ENCODE results near the gene ZNF782. TPM values are rescaled to one million over a fixed set of nuclear protein-coding genes. Genes with fewer than 3 reads are reported as not detected.

Gene ZNF782
- total RNA-seq, 1 experiment from 2014 or later, result 11.5 TPM

GRCh38 chr9:96859461-96860198 lies 5.3 kb upstream of the ZNF782 start:
- peak overlapping the region; percentile 45 for H3K27ac ChIP-seq
- TF ChIP-seq, protein P1, sequence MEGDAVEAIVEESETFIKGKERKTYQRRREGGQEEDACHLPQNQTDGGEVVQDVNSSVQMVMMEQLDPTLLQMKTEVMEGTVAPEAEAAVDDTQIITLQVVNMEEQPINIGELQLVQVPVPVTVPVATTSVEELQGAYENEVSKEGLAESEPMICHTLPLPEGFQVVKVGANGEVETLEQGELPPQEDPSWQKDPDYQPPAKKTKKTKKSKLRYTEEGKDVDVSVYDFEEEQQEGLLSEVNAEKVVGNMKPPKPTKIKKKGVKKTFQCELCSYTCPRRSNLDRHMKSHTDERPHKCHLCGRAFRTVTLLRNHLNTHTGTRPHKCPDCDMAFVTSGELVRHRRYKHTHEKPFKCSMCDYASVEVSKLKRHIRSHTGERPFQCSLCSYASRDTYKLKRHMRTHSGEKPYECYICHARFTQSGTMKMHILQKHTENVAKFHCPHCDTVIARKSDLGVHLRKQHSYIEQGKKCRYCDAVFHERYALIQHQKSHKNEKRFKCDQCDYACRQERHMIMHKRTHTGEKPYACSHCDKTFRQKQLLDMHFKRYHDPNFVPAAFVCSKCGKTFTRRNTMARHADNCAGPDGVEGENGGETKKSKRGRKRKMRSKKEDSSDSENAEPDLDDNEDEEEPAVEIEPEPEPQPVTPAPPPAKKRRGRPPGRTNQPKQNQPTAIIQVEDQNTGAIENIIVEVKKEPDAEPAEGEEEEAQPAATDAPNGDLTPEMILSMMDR (conservative IDR thresholded peaks at IDR 0.05), result no peak
- no peak for TF ChIP-seq EZH2 (IDR thresholded peaks at IDR 0.05; ENCODE audit: low read depth)
- CTCF ChIA-PET, result interaction anchor here (0.5 to 2.1 kb wide), 3 partner anchors 16 to 409 kb away, joined by 4 to 6 read pairs (median 4); no protein-coding TSS in a partner anchor

GRCh38 chr9:96858670-96859069 lies 4.4 kb upstream of the ZNF782 start:
- no peak overlapping the region for H3K4me3 ChIP-seq
- H3F3A ChIP-seq (ENCODE audit: insufficient read depth, low read depth), result peaks cover 20% of the 10 kb centered on the region; the same call in 1 of the 2 replicates
- no TSS peak for BruUV-seq (replicated peaks)
- H3K36me3 ChIP-seq (ENCODE audit: low read depth), result no peaks in the 10 kb centered on the region
- no peak overlapping the region for H2AFZ ChIP-seq
- no peaks in the 10 kb centered on the region for H4K20me1 ChIP-seq (ENCODE audit: insufficient read depth)
- peak overlapping the region; percentile 67 for H3K4me2 ChIP-seq
- TF ChIP-seq, protein P1 (conservative IDR thresholded peaks at IDR 0.05), result no peak
- no peak for TF ChIP-seq EZH2 (IDR thresholded peaks at IDR 0.05; ENCODE audit: low read depth)
- H3K9me3 ChIP-seq (ENCODE audit: insufficient read depth, low read depth), result no peaks in the 10 kb centered on the region
- H3K9me2 ChIP-seq (ENCODE audit: insufficient read depth), result no peaks in the 10 kb centered on the region
- peak overlapping the region; percentile 76 for H3K27ac ChIP-seq
- ChIA-PET POLR2A (ENCODE audit: unreplicated experiment) (interaction anchor here (0.6 to 1.2 kb wide), 3 partner anchors 16 to 379 kb away, joined by 3 to 6 read pairs (median 4); no protein-coding TSS in a partner anchor), CTCF (interaction anchor here (2.1 to 2.7 kb wide), 2 partner anchors 17 to 26 kb away, joined by 6 to 25 read pairs; no protein-coding TSS in a partner anchor)
- DNase-seq, result no peak
- intact Hi-C loops (cut with micrococcal nuclease; ENCODE audit: unreplicated experiment), result loop anchor here (1.0 to 10.0 kb wide), 8 partner anchors 17 to 759 kb away; partner anchors contain the start of gene TDRD7
- H3K27me3 ChIP-seq (ENCODE audit: insufficient read depth, low read depth), result no peaks in the 10 kb centered on the region
- H3K79me2 ChIP-seq (ENCODE audit: low read depth), result 0 out of 2 replicates have a peak, but pooled peaks cover 2% of the 10 kb centered on the region
- peaks cover 39% of the 10 kb centered on the region for H3K4me1 ChIP-seq (replicated peaks; ENCODE audit: insufficient read depth)

More at GRCh38 chr9:96859461-96860198, 5.3 kb upstream of the ZNF782 start:
- H3K4me2 ChIP-seq, result peak overlapping the region; percentile 67
- H3K36me3 ChIP-seq (ENCODE audit: low read depth), result no peaks in the 10 kb centered on the region
- intact Hi-C loops (cut with micrococcal nuclease; ENCODE audit: unreplicated experiment), result loop anchor here (5.0 to 10.0 kb wide), 5 partner anchors 73 to 758 kb away; partner anchors contain the start of gene TDRD7
- no peak overlapping the region for H3K4me3 ChIP-seq
- POLR2A ChIA-PET (ENCODE audit: unreplicated experiment), result interaction anchor here (0.5 to 1.1 kb wide), 6 partner anchors 11 to 615 kb away, joined by 3 to 9 read pairs (median 4); no protein-coding TSS in a partner anchor
- H3F3A ChIP-seq (ENCODE audit: insufficient read depth, low read depth), result peaks cover 20% of the 10 kb centered on the region; the same call in 1 of the 2 replicates
- H4K20me1 ChIP-seq (ENCODE audit: insufficient read depth), result no peaks in the 10 kb centered on the region
- no peak overlapping the region for H2AFZ ChIP-seq
- peaks cover 39% of the 10 kb centered on the region for H3K4me1 ChIP-seq (replicated peaks; ENCODE audit: insufficient read depth)
- no peaks in the 10 kb centered on the region for H3K27me3 ChIP-seq (ENCODE audit: insufficient read depth, low read depth)
- H3K79me2 ChIP-seq (ENCODE audit: low read depth), result no peaks in the 10 kb centered on the region
- DNase-seq, result peak; percentile 77 to 88
- H3K9me3 ChIP-seq (ENCODE audit: insufficient read depth, low read depth), result no peaks in the 10 kb centered on the region
- BruUV-seq (replicated peaks), result TSS peak; percentile 90
- no peaks in the 10 kb centered on the region for H3K9me2 ChIP-seq (ENCODE audit: insufficient read depth)

- H3K4me3 ChIP-seq, result no peak overlapping the region
- H3K9me2 ChIP-seq (ENCODE audit: insufficient read depth), result no peaks in the 10 kb centered on the region
- DNase-seq, result peak; percentile 83 to 96
- ChIA-PET CTCF (interaction anchor here (0.8 to 2.7 kb wide), 5 partner anchors 11 to 363 kb away, joined by 3 to 25 read pairs (median 6); no protein-coding TSS in a partner anchor), POLR2A (ENCODE audit: unreplicated experiment) (interaction anchor here (0.5 to 1.5 kb wide), 6 partner anchors 17 to 1348 kb away, joined by 3 to 6 read pairs (median 4); no protein-coding TSS in a partner anchor)
- no peaks in the 10 kb centered on the region for H3K36me3 ChIP-seq (ENCODE audit: low read depth)
- no peaks in the 10 kb centered on the region for H3K27me3 ChIP-seq (ENCODE audit: insufficient read depth, low read depth)
- TF ChIP-seq, protein P1 (conservative IDR thresholded peaks at IDR 0.05), result no peak
- no peak for TF ChIP-seq EZH2 (IDR thresholded peaks at IDR 0.05; ENCODE audit: low read depth)
- H3K4me1 ChIP-seq (replicated peaks; ENCODE audit: insufficient read depth), result peaks cover 45% of the 10 kb centered on the region
- H3K27ac ChIP-seq, result peak overlapping the region; percentile 76
- no peak overlapping the region for H2AFZ ChIP-seq
- intact Hi-C loops (cut with micrococcal nuclease; ENCODE audit: unreplicated experiment), result loop anchor here (1.0 to 10.0 kb wide), 8 partner anchors 17 to 759 kb away; partner anchors contain the start of gene TDRD7
- peaks cover 7% of the 10 kb centered on the region; the same call in 1 of the 2 replicates for H3K79me2 ChIP-seq (ENCODE audit: low read depth)
- H3F3A ChIP-seq (ENCODE audit: insufficient read depth, low read depth), result peaks cover 20% of the 10 kb centered on the region; the same call in 1 of the 2 replicates
- H3K9me3 ChIP-seq (ENCODE audit: insufficient read depth, low read depth), result no peaks in the 10 kb centered on the region
- peak overlapping the region; percentile 67 for H3K4me2 ChIP-seq
- no peaks in the 10 kb centered on the region for H4K20me1 ChIP-seq (ENCODE audit: insufficient read depth)
- no TSS peak for BruUV-seq (replicated peaks)
Measured at GRCh38 chr9:96858018-96858573, 3.8 kb upstream of the ZNF782 start.

Measured in PC-9 (cell line).